GM12892 (cell line): ENCODE results near the gene EML1.

Experiments used
- DNase-seq: peaks from one replicate; pipeline ENCODE4 v3.0.0; 2011; ENCODE audit not compliant: insufficient read length
- FAIRE-seq: peaks from 2 replicates; lab custom pipeline; 2011; peaks lifted over from hg19 to GRCh38; lab: Jason Lieb, UNC
- POLR2A ChIP-seq: IDR thresholded peaks from 2 replicates; pipeline ENCODE4 v1.6.1; 2011; ENCODE audit warnings: low read depth, low read length, control low read depth
- POLR2AphosphoS5 ChIP-seq: IDR thresholded peaks from 2 replicates; pipeline ENCODE4 v1.6.1; 2011; ENCODE audit warnings: low read depth, low read length, control low read depth
- TAF1 ChIP-seq: IDR thresholded peaks from 2 replicates; pipeline ENCODE4 v1.6.1; 2011; ENCODE audit warnings: low read depth, mild to moderate bottlenecking, control low read depth, low read length, borderline replicate concordance

EML1 gene

DNA sequence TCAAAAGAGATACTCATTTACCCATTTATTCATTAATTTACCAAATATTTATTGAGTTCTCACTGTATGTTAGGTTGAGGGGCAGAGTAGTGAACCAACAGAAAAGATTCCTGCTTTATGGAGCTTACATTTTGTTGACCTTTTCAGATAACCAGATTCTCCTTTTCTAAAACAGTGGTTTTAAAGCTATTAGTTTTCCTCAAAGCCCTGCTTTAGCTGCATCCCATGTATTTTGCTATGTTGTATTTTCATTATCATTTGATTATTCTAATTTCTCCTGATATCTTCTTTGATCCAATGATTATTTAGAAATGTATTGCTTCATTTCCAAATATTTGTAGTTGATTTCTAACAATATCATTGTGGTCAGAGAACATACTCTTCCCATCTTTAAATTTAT is 53.6 kb downstream of the EML1 start:
- FAIRE-seq (no peak), DNase-seq (no peak)
- no peak for TF ChIP-seq POLR2AphosphoS5

GRCh38 chr14:99850709-99851108 is 57.5 kb downstream of the EML1 start:
- no peak for FAIRE-seq
- no peak for DNase-seq
- no peak for TF ChIP-seq POLR2A
- TF ChIP-seq TAF1, result no peak
- no peak for TF ChIP-seq POLR2AphosphoS5

GRCh38 chr14:99852578-99852977 is 59.4 kb downstream of the EML1 start:
- DNase-seq (no peak), FAIRE-seq (no peak)
- TF ChIP-seq TAF1 (no peak), POLR2AphosphoS5 (no peak), POLR2A (no peak)

DNA sequence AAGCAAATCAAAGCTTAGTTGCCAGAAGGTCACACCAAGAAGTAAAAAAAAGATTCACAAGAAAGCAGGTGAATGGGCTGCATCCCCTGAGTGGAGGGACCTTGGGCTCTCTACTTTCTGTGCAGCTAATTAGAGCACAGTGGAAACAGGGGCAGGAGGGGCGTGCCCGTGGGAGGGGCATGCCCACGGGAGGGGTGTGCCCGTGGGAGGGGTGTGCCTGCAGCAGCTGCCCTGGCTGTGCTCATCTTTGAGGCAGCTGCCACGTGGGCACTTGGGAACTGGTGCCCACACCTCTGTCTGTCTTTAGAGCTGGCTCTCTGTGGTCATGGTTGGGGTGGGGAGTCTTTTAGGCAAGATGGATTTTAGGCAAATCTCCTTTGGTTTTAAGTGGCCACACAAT is 60.0 kb downstream of the EML1 start:
- DNase-seq (no peak), FAIRE-seq (no peak)
- TF ChIP-seq POLR2AphosphoS5 (no peak), TAF1 (no peak), POLR2A (no peak)

GRCh38 chr14:99854831-99855230 is 61.6 kb downstream of the EML1 start:
- no peak for TF ChIP-seq POLR2A
- TF ChIP-seq POLR2AphosphoS5, result no peak
- no peak for TF ChIP-seq TAF1
- no peak for DNase-seq
- no peak for FAIRE-seq

DNA sequence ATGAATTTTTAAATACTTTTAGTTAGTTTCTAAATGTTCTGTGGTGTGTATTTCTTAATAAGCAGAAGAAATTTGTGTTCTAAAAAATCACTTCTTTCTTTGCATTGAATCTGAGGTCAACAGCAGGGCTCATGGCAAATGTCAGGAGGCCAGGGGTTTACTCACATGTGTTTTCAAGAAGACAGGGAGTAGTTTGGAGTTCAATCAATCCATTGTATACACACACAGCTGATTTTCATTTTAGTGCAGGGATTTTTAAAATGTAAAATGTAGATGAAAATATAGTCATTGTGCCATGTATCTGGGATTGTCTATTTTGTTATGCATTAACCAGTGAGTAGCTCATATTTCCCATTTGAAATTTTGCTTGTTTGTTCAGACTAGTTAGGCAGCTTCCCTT is 62.1 kb downstream of the EML1 start:
- TF ChIP-seq POLR2A (no peak), POLR2AphosphoS5 (no peak), TAF1 (no peak)
- FAIRE-seq (no peak), DNase-seq (no peak)

DNA sequence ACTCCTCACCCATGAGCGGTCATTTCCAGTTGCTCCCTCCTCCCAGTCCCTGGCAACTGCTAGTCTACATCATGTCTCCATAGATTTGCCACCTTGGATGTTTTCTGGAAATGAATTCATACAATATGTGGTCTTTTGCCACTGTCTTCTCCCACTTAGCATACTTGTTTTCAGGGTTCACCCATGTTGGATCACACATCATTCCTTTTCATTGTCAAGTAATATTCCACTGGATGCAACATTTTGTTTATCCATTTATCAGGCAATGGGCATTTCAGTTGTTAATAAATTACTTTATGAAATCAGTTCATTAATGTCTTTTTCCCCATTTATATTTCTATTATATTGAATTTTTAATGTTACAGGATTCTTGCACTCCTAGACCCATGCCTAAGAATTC is 64.3 kb downstream of the EML1 start:
- DNase-seq, result no peak
- TF ChIP-seq POLR2A (no peak), POLR2AphosphoS5 (no peak), TAF1 (no peak)
- FAIRE-seq, result no peak

DNA sequence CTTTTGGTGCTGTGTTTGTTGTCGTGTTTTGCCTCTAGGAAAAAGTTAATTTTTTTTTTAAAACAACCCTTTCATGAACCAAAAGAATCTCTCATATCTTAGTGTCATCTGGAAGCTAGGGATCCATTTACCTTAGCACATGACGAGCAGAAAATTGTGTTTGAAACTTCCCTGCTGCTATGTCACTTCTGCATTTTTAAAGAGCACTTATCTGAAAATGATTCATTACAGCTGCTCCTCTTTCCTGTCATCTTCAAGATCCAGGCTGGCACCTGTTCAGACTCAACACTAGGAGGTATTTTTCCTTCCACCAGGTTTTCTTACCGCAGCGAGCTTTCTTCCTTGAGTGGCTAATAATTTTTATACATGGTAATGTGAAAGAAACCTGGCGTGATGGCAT is 67.0 kb downstream of the EML1 start:
- peak; percentile 64 for FAIRE-seq
- no peak for DNase-seq
- TF ChIP-seq POLR2AphosphoS5, result no peak
- no peak for TF ChIP-seq TAF1
- no peak for TF ChIP-seq POLR2A

DNA sequence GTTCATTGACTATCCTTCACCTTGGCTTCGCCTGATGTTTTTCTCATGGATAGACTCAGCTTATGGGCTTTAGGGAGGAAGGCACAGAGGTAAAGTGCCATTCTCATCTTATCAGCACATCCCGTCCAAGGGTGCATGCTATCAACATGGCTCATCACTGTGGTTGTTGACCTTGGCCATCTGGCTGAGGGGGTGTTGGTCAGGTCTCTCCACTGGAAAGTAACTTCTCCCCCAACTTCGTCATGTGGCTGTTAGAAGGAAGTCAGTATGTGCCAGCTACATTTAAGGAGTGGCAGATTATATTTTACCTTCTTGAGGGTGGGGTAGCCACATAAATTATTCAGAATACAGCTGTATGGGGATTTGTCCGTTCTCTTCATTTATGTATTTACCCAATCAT is 68.9 kb downstream of the EML1 start:
- DNase-seq (no peak), FAIRE-seq (no peak)
- TF ChIP-seq POLR2AphosphoS5, result no peak
- no peak for TF ChIP-seq TAF1

DNA sequence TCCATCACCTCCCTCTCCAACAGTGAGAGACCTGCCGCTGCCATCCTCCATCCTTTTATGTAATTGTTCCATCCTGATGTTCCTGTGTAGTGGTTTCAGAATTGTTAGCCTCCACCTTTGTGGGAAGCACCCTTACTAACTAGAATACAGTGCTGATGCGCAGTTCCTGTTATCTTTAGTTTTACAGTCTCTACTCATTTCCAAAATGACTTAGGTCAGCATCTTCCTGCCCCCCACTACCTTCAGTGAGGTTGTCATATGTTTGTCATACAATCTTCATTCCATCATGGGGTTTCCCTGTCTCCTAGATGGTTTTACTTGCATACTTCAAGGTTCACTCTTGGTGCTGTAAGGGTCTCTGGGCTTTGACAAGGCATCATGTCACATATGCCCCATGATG is 69.8 kb downstream of the EML1 start:
- TF ChIP-seq TAF1, result no peak
- TF ChIP-seq POLR2A, result no peak
- TF ChIP-seq POLR2AphosphoS5, result no peak

GRCh38 chr14:99865408-99865807 is 72.2 kb downstream of the EML1 start:
- DNase-seq (no peak), FAIRE-seq (no peak)
- TF ChIP-seq POLR2AphosphoS5, result no peak
- no peak for TF ChIP-seq TAF1
- no peak for TF ChIP-seq POLR2A

More for the DNA sequence above, 69.8 kb downstream of the EML1 start:
- DNase-seq (no peak), FAIRE-seq (no peak)

GRCh38 chr14:99870617-99871016 is 77.4 kb downstream of the EML1 start:
- DNase-seq (no peak), FAIRE-seq (no peak)
- TF ChIP-seq TAF1 (no peak), POLR2A (no peak), POLR2AphosphoS5 (no peak)

DNA sequence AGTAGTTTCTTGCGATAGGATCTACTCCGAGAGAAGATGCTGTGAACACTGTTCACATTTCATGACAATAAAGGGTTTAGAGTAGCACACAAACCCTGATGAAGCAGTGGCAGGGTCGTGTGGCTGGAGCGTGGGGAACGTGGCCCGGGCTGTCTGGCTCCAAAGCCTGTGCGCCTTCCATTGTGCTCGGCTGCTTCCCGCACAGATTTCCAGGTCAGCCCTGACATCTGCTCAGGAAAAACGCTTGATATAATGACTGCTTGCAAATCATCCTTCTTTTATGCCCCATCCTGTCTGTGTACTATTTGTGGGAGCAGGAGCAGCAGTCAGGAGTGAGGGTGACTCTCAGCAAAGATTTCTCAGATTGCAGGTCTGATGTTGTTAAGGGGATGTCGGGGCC is 78.6 kb downstream of the EML1 start:
- no peak for FAIRE-seq
- TF ChIP-seq POLR2AphosphoS5 (no peak), POLR2A (no peak), TAF1 (no peak)

More for the DNA sequence above, 78.6 kb downstream of the EML1 start:
- DNase-seq, result no peak
